ENCODE results near the gene RPS27L.
A peak's percentile ranks its signal among the peaks of the same experiment; 100 is the strongest.

Gene RPS27L

DNA sequence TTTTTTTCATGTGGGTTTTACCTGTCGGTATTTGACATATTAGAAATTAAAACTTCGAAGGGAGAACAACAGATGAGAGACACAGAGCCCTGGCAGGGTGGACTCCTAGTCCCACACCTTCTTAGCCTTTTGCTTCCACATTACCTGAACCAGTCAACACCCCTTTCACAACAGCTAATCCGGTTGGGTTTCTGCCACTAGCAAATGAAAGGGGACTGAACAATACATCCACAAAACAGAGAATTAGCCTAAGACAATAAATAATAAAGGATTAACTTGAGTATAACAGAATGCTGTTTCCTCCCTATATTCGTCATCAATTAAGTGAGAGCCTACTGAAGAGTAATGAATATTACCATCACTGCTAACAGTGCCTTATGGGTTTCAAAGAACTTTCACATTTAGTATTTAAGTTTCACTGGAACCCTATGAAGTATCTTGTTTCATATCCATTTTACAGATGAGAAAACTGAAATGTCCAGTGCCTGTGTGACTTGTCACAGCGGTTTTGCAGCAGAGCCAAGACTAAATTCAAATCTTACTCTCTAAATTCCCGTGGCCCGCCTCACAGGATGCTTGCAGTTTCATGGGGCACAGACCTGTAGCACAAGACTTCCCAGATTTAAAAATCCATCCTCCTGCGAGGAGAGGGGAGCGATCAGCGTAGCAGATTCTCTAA, 31.1 kb upstream of the RPS27L start:
- no peak for DNase-seq (ENCODE audit: low read depth)

- DNase-seq (ENCODE audit: low read depth) = no peak
These were observed 30.4 kb upstream of the RPS27L start for GRCh38 chr15:63187589-63188226.

DNA sequence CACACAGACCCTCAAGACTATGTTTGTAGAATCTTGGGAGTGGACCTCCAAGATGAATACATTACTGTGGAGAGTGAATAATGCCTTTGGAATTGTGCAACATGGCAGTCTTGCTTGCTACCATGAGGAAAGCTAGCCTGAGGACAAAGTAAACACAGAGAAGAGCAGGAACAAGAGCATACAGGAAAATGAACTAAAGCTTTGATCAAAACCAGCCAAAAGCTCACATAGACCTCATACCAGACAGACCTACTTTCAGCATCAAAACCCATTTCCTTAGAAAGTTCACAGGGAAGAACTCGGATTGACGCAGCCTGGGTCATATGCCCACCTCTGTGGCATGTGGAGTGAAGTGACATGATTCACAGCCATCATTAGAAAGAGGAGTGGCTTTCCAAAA, 28.8 kb upstream of the RPS27L start:
- peak; percentile 84 for DNase-seq (ENCODE audit: low read depth)

- no peak for DNase-seq (ENCODE audit: low read depth)
These were observed 27.9 kb upstream of the RPS27L start for GRCh38 chr15:63185206-63185605.

DNA sequence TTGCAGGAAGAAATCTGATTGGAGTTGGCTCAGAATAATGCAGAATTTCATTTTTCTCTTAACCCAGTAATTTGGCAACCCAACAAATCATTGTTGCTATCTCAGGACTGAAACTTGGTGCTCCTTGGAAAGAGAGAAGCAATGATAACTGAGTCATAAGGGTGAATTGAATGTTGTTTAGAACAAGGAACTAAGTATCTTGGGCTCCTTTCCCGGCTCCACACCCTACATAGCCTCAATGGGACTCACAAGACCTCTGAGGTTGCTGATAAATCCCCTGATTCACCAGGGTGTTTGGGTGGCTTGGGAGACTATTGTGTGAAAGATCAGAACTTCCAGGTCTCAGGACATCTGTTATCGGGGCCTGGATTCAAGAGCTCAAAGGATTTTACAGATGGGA, 24.4 kb upstream of the RPS27L start:
- peak; percentile 66 for DNase-seq (ENCODE audit: low read depth)

- no peak for DNase-seq (ENCODE audit: low read depth)
These were observed 23.5 kb upstream of the RPS27L start for GRCh38 chr15:63180746-63181145.

DNA sequence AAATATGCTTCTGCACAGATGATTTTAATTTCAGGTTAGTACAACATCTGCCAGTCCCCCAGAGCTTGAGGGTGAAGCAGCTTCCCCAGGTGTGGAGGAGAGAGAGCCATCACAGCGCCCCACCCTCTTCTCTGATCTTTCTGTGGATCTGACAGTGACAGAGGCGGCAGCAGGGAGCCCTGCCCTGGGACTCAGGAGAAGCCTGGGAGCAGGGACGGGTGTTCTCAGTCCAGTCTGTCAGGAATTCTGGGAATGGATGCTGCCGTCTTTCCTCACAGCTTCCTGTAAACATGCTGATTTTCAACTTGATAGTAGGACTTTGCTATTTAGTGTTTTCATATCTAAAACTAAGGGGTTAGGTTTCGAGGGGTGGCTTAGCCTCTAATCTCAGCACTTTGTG, 20.8 kb upstream of the RPS27L start:
- DNase-seq (ENCODE audit: low read depth) = no peak

GRCh38 chr15:63176302-63176701, 19.0 kb upstream of the RPS27L start:
- DNase-seq (ENCODE audit: low read depth) = no peak

DNA sequence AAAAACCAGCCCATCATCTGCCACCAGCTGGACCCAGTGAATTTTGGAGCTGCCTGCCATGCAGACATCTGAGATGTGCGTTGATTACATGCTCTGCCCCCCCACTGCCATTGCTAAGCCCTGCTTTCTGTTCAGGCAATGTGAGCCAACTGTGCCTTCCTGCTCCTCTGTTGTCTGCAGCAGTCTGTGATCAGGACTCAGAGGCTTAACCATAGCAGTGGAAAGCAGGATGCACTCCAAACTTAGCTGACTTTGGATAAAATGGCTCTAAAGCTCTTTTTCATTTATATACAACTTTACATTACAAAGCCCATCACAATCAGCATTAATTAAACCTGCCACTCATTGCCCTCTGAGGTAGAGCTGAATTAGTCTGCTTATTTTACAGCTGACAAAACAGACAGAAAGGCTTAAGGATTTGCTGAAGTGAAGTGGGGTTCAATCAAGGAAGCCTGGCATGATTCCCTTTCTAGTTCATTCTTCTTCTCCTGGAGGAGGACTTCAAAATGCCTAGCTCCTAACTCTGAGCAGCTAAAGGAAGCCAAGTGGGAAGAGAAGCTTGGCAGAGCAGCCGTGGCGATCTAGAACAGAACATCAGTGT, 15.7 kb upstream of the RPS27L start:
- DNase-seq (ENCODE audit: low read depth) = no peak

DNA sequence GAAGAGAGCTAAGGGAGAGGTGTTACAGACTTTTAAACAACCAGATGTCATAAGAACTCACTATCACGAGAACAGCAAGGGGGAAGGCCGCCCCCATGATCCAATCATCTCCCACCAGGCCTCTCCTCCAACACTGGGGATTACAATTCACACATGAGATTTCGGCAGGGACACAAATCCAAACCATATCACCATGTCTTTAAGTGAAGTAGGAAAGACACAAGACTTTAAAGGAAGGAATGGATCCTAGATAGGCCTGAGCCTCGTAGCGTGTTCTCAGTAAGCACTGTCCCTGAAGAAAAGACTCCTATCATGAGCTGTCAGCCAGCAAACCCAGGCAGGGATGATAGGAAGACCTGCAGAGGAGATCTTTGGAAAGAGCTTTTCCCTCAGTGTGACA, 15.1 kb upstream of the RPS27L start:
- no peak for DNase-seq (ENCODE audit: low read depth)

DNA sequence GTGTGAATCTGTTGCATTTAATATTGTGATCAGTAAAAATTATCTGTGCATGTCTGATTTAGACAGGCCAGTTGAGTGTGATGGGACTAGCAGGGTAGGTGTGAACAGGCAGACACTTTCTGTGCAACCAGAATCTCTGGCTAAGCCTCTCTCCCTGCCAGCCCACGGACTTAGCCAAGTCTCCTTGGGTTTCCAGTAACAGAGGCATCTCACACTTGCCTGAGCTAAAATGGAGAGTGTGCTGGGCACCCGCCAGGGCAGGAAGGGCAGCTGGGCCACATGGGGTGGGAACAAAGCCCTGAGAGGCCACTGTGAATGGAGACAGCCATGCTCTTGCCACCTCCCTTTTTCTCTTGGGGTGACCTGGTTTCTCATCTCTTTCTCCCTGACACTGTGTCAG, 12.5 kb upstream of the RPS27L start:
- DNase-seq (ENCODE audit: low read depth) = no peak

- DNase-seq (ENCODE audit: low read depth) = peak; percentile 48
These were observed 8.9 kb upstream of the RPS27L start for GRCh38 chr15:63166219-63166618.

DNA sequence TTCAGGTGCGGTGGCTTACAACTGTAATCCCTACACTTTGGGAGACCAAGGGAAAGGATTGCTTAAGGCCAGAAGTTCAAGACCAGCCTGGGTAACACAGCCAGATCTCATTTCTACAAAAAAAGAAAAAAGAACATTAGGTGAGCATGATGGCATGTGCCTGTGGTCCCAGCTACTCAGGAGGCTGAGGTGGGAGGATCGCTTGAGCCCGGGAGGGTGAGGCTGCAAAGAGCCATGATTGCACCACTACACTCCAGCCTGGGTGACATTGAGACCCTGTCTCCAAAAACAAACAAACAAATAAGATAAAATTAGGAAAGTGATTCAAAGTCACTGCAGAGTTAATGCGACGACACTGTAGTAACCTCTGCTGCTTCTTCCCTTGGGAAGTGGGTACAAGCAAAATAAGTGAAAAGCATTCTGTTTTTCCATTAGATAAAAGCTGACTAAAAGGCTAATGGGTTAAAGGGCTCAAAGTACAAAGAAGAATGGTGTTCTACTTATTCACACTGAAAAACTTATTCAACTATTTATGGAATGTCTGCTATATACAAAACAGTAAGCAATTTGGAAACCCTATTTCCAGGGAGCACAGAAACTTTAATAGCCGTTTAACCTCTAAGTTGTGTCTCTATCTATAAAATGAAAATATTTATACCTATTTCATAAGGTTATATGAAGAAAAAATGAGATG, 8.0 kb upstream of the RPS27L start:
- peak; percentile 54 for DNase-seq (ENCODE audit: low read depth)

GRCh38 chr15:63163217-63163616, 5.9 kb upstream of the RPS27L start:
- no peak for DNase-seq (ENCODE audit: low read depth)

DNA sequence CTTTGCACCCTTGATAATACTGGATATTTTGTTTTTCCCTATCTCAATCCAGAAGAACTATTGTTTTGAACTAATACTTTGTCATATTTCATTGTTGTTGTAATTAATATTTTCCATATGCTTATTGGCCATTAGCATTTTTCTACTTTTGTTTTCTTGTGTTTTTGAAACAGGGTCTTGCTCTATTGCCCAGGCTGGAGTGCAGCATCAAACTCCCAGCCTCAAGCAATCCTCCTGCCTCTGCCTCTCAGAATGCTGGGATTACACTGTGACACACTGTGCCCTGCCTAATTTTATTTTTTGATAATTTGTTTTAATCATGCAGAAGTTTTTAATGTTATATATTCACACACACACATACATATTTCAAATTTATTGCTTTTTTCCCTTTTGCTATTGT, 3.4 kb upstream of the RPS27L start:
- no peak for DNase-seq (ENCODE audit: low read depth)

- DNase-seq (ENCODE audit: low read depth) = peak; percentile 88
These were observed 684 bp upstream of the RPS27L start for GRCh38 chr15:63157891-63158431.

DNA sequence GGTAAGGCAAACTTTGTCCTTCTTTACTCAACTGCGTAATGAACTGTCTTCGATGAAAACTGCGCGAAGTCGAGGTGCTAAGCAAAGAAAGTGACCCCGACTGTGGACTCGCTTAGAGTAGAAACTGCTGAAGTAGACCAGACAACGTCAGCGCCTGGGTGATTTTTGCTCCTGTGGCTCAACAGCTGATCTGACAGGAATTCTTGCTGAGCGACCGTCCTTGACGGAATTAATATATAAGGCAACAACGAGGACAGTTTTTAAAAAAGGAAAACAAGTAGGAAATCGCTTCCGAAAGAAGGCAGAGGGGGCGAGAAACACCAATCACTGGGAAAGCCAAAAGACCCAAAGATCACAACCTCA, 541 bp downstream of the RPS27L start:
- peak; percentile 68 for DNase-seq (ENCODE audit: low read depth)

- DNase-seq (ENCODE audit: low read depth) = no peak
These were observed 1.1 kb downstream of the RPS27L start for GRCh38 chr15:63156086-63156710.

GRCh38 chr15:63155486-63155885, 1.8 kb downstream of the RPS27L start:
- DNase-seq (ENCODE audit: low read depth) = no peak

GRCh38 chr15:63151665-63152064, 5.6 kb downstream of the RPS27L start:
- DNase-seq (ENCODE audit: low read depth) = no peak

DNA sequence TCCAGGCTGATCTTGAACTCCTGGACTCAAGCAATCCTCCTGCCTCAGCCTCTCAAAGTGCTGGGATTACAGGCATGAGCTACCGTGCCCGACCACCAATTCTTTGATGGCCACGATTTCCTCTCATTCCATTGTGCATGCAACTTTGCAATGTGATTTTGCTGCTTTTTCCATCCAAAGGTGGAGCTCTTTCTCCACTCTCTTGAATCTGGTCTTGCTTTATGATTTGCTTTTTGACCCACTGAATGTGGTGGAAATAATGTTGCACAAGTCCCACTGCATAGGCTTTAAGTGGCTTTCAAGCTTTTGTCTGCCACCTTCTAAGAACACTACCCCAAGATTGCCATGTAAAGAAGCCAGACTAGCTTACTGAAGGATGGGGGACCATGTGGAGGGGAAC, 10.6 kb downstream of the RPS27L start:
- DNase-seq (ENCODE audit: low read depth) = peak; percentile 40

- no peak for DNase-seq (ENCODE audit: low read depth)
These were observed 11.9 kb downstream of the RPS27L start for GRCh38 chr15:63145426-63145825.
